H9 (cell line): ENCODE results near the gene METTL9. TPM values are rescaled to one million over a fixed set of nuclear protein-coding genes. Genes with fewer than 3 reads are reported as not detected.
"Not testable (repeated sequence)": the region's sequence is repeated elsewhere in the genome, so short reads cannot be mapped to it uniquely, and the experiment has no call there.

Source experiments
- DNase-seq: peaks from one replicate; pipeline ENCODE4 v3.0.0-alpha.2; 2017
- H2AFZ ChIP-seq: one replicate; pipeline ENCODE4 v1.6.1; 2013; ENCODE audit warnings: mild to moderate bottlenecking, low read length, control low read depth, moderate library complexity
- H2AK5ac ChIP-seq: 2 replicates; pipeline ENCODE4 v1.6.1; 2013; ENCODE audit warnings: low read length, control low read depth, mixed read lengths; ENCODE audit not compliant: insufficient read length
- H2BK120ac ChIP-seq: one replicate; pipeline ENCODE4 v1.6.1; 2013; ENCODE audit warnings: low read depth, mild to moderate bottlenecking, low read length, control low read depth, inconsistent platforms; ENCODE audit not compliant: poor library complexity, severe bottlenecking
- H2BK12ac ChIP-seq: 2 replicates; pipeline ENCODE4 v1.6.1; 2013; ENCODE audit warnings: low read length, control low read depth, mixed read lengths, low read depth; ENCODE audit not compliant: insufficient read length
- H2BK15ac ChIP-seq: 2 replicates; pipeline ENCODE4 v1.6.1; 2013; ENCODE audit warnings: low read depth, low read length, control low read depth
- H2BK20ac ChIP-seq: one replicate; pipeline ENCODE4 v1.6.1; 2013; ENCODE audit warnings: low read depth, mild to moderate bottlenecking, low read length, control low read depth, inconsistent platforms; ENCODE audit not compliant: poor library complexity, severe bottlenecking
- H2BK5ac ChIP-seq: 2 replicates; pipeline ENCODE4 v1.6.1; 2013; ENCODE audit warnings: low read length, control low read depth, mixed read lengths; ENCODE audit not compliant: insufficient read length
- H3K14ac ChIP-seq: 2 replicates; pipeline ENCODE4 v1.6.1; 2013; ENCODE audit warnings: low read length, control low read depth; ENCODE audit not compliant: insufficient read depth
- H3K18ac ChIP-seq: 2 replicates; pipeline ENCODE4 v1.6.1; 2013; ENCODE audit warnings: low read depth, mild to moderate bottlenecking, mixed read lengths, low read length, control low read depth; ENCODE audit not compliant: insufficient read length
- H3K23ac ChIP-seq: 2 replicates; pipeline ENCODE4 v1.6.1; 2013; ENCODE audit warnings: low read length, control low read depth, mixed read lengths, low read depth; ENCODE audit not compliant: insufficient read length
- H3K23me2 ChIP-seq: 2 replicates; pipeline ENCODE4 v1.6.1; 2013; ENCODE audit warnings: low read depth, mild to moderate bottlenecking, mixed read lengths, low read length, control low read depth; ENCODE audit not compliant: insufficient read length, poor library complexity, severe bottlenecking
- H3K27ac ChIP-seq: 2 replicates; pipeline ENCODE4 v1.5.1; 2013; ENCODE audit warnings: low read length, control low read depth, mixed read lengths, low read depth; ENCODE audit not compliant: insufficient read length
- H3K27me3 ChIP-seq: 2 replicates; pipeline ENCODE4 v1.6.1; 2013; ENCODE audit warnings: low read length, control low read depth, inconsistent platforms; ENCODE audit not compliant: insufficient read depth
- H3K4ac ChIP-seq: 2 replicates; pipeline ENCODE4 v1.6.1; 2013; ENCODE audit warnings: low read depth, mild to moderate bottlenecking, control low read depth, inconsistent platforms, low read length, moderate library complexity
- H3K4me1 ChIP-seq: 2 replicates; pipeline ENCODE4 v1.6.1; 2013; ENCODE audit warnings: low read length, control low read depth, inconsistent platforms; ENCODE audit not compliant: insufficient read depth
- H3K4me2 ChIP-seq: 2 replicates; pipeline ENCODE4 v1.6.1; 2013; ENCODE audit warnings: low read length, control low read depth, mixed read lengths; ENCODE audit not compliant: insufficient read length, insufficient read depth
- H3K56ac ChIP-seq: 2 replicates; pipeline ENCODE4 v1.6.1; 2013; ENCODE audit warnings: low read depth, mild to moderate bottlenecking, mixed read lengths, low read length, control low read depth; ENCODE audit not compliant: insufficient read length
- H3K79me1 ChIP-seq: 2 replicates; pipeline ENCODE4 v1.6.1; 2013; ENCODE audit warnings: low read depth, mild to moderate bottlenecking, moderate library complexity, low read length, control low read depth, inconsistent platforms; ENCODE audit not compliant: insufficient read depth, poor library complexity, severe bottlenecking
- H3K79me2 ChIP-seq: 2 replicates; pipeline ENCODE4 v1.6.1; 2013; ENCODE audit warnings: low read length, control low read depth, inconsistent platforms; ENCODE audit not compliant: insufficient read depth
- H3K9ac ChIP-seq: 2 replicates; pipeline ENCODE4 v1.6.1; 2013; ENCODE audit warnings: low read length, control low read depth, mixed read lengths; ENCODE audit not compliant: insufficient read length; ENCODE audit errors: extremely low read depth
- H3K9me3 ChIP-seq: one replicate; pipeline ENCODE4 v1.6.1; 2013; ENCODE audit warnings: low read depth, low read length, inconsistent platforms; ENCODE audit not compliant: control insufficient read depth
- H3T11ph ChIP-seq: one replicate; pipeline ENCODE4 v1.6.1; 2013; ENCODE audit warnings: mild to moderate bottlenecking, low read length, control low read depth, inconsistent platforms
- H4K20me1 ChIP-seq: one replicate; pipeline ENCODE4 v1.6.1; 2013; ENCODE audit not compliant: control insufficient read depth, insufficient read length, insufficient read depth
- H4K5ac ChIP-seq: 2 replicates; pipeline ENCODE4 v1.6.1; 2013; ENCODE audit warnings: low read depth, mild to moderate bottlenecking, mixed read lengths, low read length, control low read depth; ENCODE audit not compliant: insufficient read length
- H4K8ac ChIP-seq: replicated peaks from 2 replicates; pipeline ENCODE4 v1.6.1; 2013; ENCODE audit warnings: low read length, control low read depth, mixed read lengths, low read depth; ENCODE audit not compliant: insufficient read length
- H4K91ac ChIP-seq: 2 replicates; pipeline ENCODE4 v1.6.1; 2013; ENCODE audit warnings: low read depth, mild to moderate bottlenecking, moderate library complexity, mixed read lengths, low read length, control low read depth; ENCODE audit not compliant: insufficient read length
- H3K27ac Mint-ChIP-seq, 3 experiments: 2 replicates in 2 of 3; 3 replicates in 1 of 3; pipeline ENCODE4 v1.8.0; 2020 to 2021; ENCODE audit warnings: mixed read lengths in 3 of 3, mild to moderate bottlenecking in 1 of 3, moderate library complexity in 1 of 3
- H3K27me3 Mint-ChIP-seq: 2 replicates; pipeline ENCODE4 v1.8.0; 2021; ENCODE audit warnings: low read depth, mild to moderate bottlenecking, moderate library complexity, mixed read lengths
- H3K36me3 Mint-ChIP-seq, 3 experiments: 2 replicates in 2 of 3; 3 replicates in 1 of 3; pipeline ENCODE4 v1.8.0; 2020 to 2021; ENCODE audit warnings: low read depth in 3 of 3, mixed read lengths in 3 of 3; ENCODE audit not compliant: insufficient read depth in 1 of 3
- H3K4me1 Mint-ChIP-seq, 2 experiments: 2 replicates each; pipeline ENCODE4 v1.8.0; 2020; ENCODE audit warnings: mixed read lengths in 2 of 2
- H3K4me3 Mint-ChIP-seq, 2 experiments: 2 replicates in 1 of 2; 3 replicates in 1 of 2; pipeline ENCODE4 v1.8.0; 2020 to 2021; ENCODE audit warnings: mild to moderate bottlenecking in 2 of 2, mixed read lengths in 2 of 2, moderate library complexity in 1 of 2
- H3K9me3 Mint-ChIP-seq, 2 experiments: 2 replicates in 1 of 2; 3 replicates in 1 of 2; pipeline ENCODE4 v1.8.0; 2020; ENCODE audit warnings: mild to moderate bottlenecking in 2 of 2, mixed read lengths in 2 of 2, moderate library complexity in 1 of 2
- WGBS: extraction: QIAGEN DNeasy Blood & Tissue Kit; methylation state at CpG from one replicate; pipeline ENCODE4 v1.1.7; 2013; ENCODE audit warnings: missing lambda C conversion rate, low lambda C conversion rate, mixed read lengths; ENCODE audit not compliant: insufficient read length; ENCODE audit errors: extremely low coverage; 5-methylcytosine and 5-hydroxymethylcytosine counted together
- total RNA-seq: library from RNA; stranded (reverse); gene quantifications from 2 replicates; pipeline ENCODE4 v1.2.1, GENCODE V29; 2021
- TF ChIP-seq, protein P1 (sequence below): fragments of 200-600 bp; sonication (generic); conservative IDR thresholded peaks from 3 replicates; pipeline ENCODE4 v1.8.0; 2021; ENCODE audit warnings: antibody characterized with exemption, mild to moderate bottlenecking

METTL9 gene
- total RNA-seq, 1 experiment from 2014 or later = 108 TPM

DNA sequence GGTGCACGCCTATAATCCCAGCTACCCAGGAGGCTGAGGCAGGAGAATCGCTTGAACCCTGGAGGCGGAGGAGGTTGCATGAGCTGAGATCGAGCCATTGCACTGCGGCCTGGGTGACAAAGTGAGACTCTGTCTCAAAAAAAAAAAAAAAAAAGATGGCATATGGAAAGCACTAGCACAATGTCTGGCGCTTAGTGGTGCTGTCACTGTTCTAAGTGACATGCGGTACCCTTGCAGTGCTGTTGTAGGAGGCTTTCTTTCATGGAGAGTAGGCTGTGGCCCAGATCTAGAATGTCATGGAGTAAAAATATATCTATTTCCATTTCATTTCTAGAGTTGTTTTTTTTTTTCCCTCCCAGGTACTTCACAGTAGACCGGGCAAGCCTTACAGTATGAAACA, 14.6 kb upstream of the METTL9 start:
- Histone ChIP-seq H3K9me3 (no peaks in the 10 kb centered on the region), H2BK5ac (no peak overlapping the region), H4K91ac (no peak overlapping the region), H3T11ph (no peak overlapping the region), H3K79me1 (no peaks in the 10 kb centered on the region), H3K56ac (no peak overlapping the region), H4K8ac (no peak overlapping the region), H2AFZ (no peak overlapping the region), H4K5ac (no peak overlapping the region), H2BK15ac (no peak overlapping the region), H3K18ac (no peak overlapping the region), H2BK12ac (no peak overlapping the region), H4K20me1 (no peaks in the 10 kb centered on the region), H2AK5ac (no peak overlapping the region), H2BK20ac (no peak overlapping the region), H3K14ac (no peak overlapping the region), H3K23me2 (no peaks in the 10 kb centered on the region), H3K9ac (no peak overlapping the region), H3K79me2 (no peaks in the 10 kb centered on the region), H3K4ac (no peak overlapping the region), H3K23ac (no peak overlapping the region), H3K27ac (no peak overlapping the region), H3K27me3 (no peaks in the 10 kb centered on the region), H3K4me1 (no peaks in the 10 kb centered on the region; the same call in 1 of the 2 replicates), H3K4me2 (no peak overlapping the region), H2BK120ac (no peak overlapping the region)
- Mint-ChIP-seq H3K4me3 (no peak overlapping the region), H3K9me3 (peaks cover 0 to under 1% of the 10 kb centered on the region in 2 experiments; a peak in 1 of 5 replicates), H3K4me1 (peaks cover 6 to 12% of the 10 kb centered on the region in 2 experiments; a peak in 2 of 4 replicates), H3K27me3 (no peaks in the 10 kb centered on the region), H3K27ac (no peak overlapping the region), H3K36me3 (no peaks in the 10 kb centered on the region)
- TF ChIP-seq, protein P1, sequence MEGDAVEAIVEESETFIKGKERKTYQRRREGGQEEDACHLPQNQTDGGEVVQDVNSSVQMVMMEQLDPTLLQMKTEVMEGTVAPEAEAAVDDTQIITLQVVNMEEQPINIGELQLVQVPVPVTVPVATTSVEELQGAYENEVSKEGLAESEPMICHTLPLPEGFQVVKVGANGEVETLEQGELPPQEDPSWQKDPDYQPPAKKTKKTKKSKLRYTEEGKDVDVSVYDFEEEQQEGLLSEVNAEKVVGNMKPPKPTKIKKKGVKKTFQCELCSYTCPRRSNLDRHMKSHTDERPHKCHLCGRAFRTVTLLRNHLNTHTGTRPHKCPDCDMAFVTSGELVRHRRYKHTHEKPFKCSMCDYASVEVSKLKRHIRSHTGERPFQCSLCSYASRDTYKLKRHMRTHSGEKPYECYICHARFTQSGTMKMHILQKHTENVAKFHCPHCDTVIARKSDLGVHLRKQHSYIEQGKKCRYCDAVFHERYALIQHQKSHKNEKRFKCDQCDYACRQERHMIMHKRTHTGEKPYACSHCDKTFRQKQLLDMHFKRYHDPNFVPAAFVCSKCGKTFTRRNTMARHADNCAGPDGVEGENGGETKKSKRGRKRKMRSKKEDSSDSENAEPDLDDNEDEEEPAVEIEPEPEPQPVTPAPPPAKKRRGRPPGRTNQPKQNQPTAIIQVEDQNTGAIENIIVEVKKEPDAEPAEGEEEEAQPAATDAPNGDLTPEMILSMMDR = no peak
- WGBS = no CpG with 5 or more reads among the region's 8 CpGs
- DNase-seq = no peak

DNA sequence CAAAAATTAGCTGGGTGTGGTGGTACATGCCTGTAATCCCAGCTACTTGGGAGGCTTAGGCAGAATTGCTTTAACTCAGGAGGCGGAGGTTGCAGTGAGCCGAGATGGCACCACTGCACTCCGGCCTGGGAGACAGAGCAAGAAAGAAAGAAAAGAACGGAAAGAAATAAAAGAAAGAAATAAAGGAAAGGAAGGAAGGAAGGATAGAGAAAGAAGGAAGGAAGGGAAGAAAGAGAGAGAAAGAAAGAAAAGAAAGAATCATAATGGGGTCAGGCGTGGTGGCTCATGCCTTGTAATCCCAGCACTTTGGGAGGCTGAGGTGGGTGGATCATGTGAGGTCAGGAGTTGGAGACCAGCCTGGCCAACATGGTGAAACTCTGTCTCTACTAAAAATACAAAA, 10.8 kb upstream of the METTL9 start:
- not testable (repeated sequence) for H2AFZ ChIP-seq

More for the DNA sequence above, 10.8 kb upstream of the METTL9 start:
- H3K9me3 Mint-ChIP-seq, H3K14ac ChIP-seq, H4K8ac ChIP-seq, H3K27me3 ChIP-seq, H4K5ac ChIP-seq, H2BK20ac ChIP-seq, H3K9me3 ChIP-seq, H2BK5ac ChIP-seq, H3K56ac ChIP-seq, H3K79me2 ChIP-seq, H3T11ph ChIP-seq, H2AK5ac ChIP-seq, H3K27ac ChIP-seq, H3K4me1 ChIP-seq, H3K36me3 Mint-ChIP-seq, H4K20me1 ChIP-seq, H3K79me1 ChIP-seq, H3K4me1 Mint-ChIP-seq, H3K27me3 Mint-ChIP-seq, H3K23me2 ChIP-seq, H3K4me3 Mint-ChIP-seq, H2BK120ac ChIP-seq, H3K18ac ChIP-seq, DNase-seq, H4K91ac ChIP-seq, H3K4me2 ChIP-seq, H3K4ac ChIP-seq, H3K9ac ChIP-seq, H2BK12ac ChIP-seq, H3K23ac ChIP-seq, H2BK15ac ChIP-seq: not testable (repeated sequence)
- peak overlapping the region in 1 of 3 experiments; percentile 72; a peak in 2 of 7 replicates for H3K27ac Mint-ChIP-seq
- 78% methylated on average over 1 of the region's 5 CpGs for WGBS
